Measurements from ENCODE around the gene PRXL2B.

- TF ChIP-seq CTCF (IDR thresholded peaks at IDR 0.05; ENCODE audit: insufficient read depth, low read length), result no peak
- no peak for TF ChIP-seq GABPA (IDR thresholded peaks at IDR 0.05; ENCODE audit: low read depth)
- TF ChIP-seq, protein P1, sequence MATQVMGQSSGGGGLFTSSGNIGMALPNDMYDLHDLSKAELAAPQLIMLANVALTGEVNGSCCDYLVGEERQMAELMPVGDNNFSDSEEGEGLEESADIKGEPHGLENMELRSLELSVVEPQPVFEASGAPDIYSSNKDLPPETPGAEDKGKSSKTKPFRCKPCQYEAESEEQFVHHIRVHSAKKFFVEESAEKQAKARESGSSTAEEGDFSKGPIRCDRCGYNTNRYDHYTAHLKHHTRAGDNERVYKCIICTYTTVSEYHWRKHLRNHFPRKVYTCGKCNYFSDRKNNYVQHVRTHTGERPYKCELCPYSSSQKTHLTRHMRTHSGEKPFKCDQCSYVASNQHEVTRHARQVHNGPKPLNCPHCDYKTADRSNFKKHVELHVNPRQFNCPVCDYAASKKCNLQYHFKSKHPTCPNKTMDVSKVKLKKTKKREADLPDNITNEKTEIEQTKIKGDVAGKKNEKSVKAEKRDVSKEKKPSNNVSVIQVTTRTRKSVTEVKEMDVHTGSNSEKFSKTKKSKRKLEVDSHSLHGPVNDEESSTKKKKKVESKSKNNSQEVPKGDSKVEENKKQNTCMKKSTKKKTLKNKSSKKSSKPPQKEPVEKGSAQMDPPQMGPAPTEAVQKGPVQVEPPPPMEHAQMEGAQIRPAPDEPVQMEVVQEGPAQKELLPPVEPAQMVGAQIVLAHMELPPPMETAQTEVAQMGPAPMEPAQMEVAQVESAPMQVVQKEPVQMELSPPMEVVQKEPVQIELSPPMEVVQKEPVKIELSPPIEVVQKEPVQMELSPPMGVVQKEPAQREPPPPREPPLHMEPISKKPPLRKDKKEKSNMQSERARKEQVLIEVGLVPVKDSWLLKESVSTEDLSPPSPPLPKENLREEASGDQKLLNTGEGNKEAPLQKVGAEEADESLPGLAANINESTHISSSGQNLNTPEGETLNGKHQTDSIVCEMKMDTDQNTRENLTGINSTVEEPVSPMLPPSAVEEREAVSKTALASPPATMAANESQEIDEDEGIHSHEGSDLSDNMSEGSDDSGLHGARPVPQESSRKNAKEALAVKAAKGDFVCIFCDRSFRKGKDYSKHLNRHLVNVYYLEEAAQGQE (IDR thresholded peaks at IDR 0.05; ENCODE audit: insufficient replicate concordance, low read depth), result no peak
- no peak for TF ChIP-seq POLR2AphosphoS5 (IDR thresholded peaks at IDR 0.05; ENCODE audit: low read depth)
Observed at GRCh38 chr1:2544875-2545640, 41.5 kb upstream of the PRXL2B start.
